ENCODE measurements around the gene ATP8A2. TPM values are rescaled to one million over a fixed set of nuclear protein-coding genes. Genes with fewer than 3 reads are reported as not detected.

Gene ATP8A2
- total RNA-seq, 1 donor from 2014 or later, result 3.4 TPM

GRCh38 chr13:25874907-25875306 is 503.1 kb downstream of the ATP8A2 start:
- Mint-ChIP-seq H3K9me3 (peaks cover 2% of the 10 kb centered on the region), H3K4me1 (peaks cover 29% of the 10 kb centered on the region), H3K27me3 (ENCODE audit: low read depth) (no peaks in the 10 kb centered on the region), H3K36me3 (ENCODE audit: low read depth) (no peaks in the 10 kb centered on the region), H3K27ac (ENCODE audit: unreplicated experiment) (peak overlapping the region; percentile 2), H3K4me3 (no peak overlapping the region)
- DNase-seq (ENCODE audit: low read depth, low spot score), result no peak
- no peak for TF ChIP-seq CTCF (conservative IDR thresholded peaks at IDR 0.05)

GRCh38 chr13:25876247-25876646 is 504.5 kb downstream of the ATP8A2 start:
- Mint-ChIP-seq H3K36me3 (ENCODE audit: low read depth) (no peaks in the 10 kb centered on the region), H3K9me3 (peaks cover 2% of the 10 kb centered on the region), H3K27ac (ENCODE audit: unreplicated experiment) (no peak overlapping the region), H3K4me3 (no peak overlapping the region), H3K27me3 (ENCODE audit: low read depth) (no peaks in the 10 kb centered on the region), H3K4me1 (peaks cover 25% of the 10 kb centered on the region)
- no peak for DNase-seq (ENCODE audit: low read depth, low spot score)
- TF ChIP-seq CTCF (conservative IDR thresholded peaks at IDR 0.05), result no peak

- Mint-ChIP-seq H3K27ac (ENCODE audit: unreplicated experiment) (no peak overlapping the region), H3K36me3 (ENCODE audit: low read depth) (no peaks in the 10 kb centered on the region), H3K9me3 (peaks cover 2% of the 10 kb centered on the region), H3K27me3 (ENCODE audit: low read depth) (peaks cover 2% of the 10 kb centered on the region), H3K4me3 (no peak overlapping the region), H3K4me1 (peaks cover 32% of the 10 kb centered on the region)
- DNase-seq (ENCODE audit: low read depth, low spot score), result no peak
- TF ChIP-seq CTCF (conservative IDR thresholded peaks at IDR 0.05), result no peak
These were observed 507.7 kb downstream of the ATP8A2 start for GRCh38 chr13:25879466-25879865.

- Mint-ChIP-seq H3K27me3 (ENCODE audit: low read depth) (peaks cover 2% of the 10 kb centered on the region), H3K27ac (ENCODE audit: unreplicated experiment) (no peak overlapping the region), H3K4me1 (peaks cover 30% of the 10 kb centered on the region), H3K9me3 (no peaks in the 10 kb centered on the region), H3K4me3 (peak overlapping the region; percentile 51), H3K36me3 (ENCODE audit: low read depth) (no peaks in the 10 kb centered on the region)
- TF ChIP-seq CTCF (conservative IDR thresholded peaks at IDR 0.05), result no peak
- DNase-seq (ENCODE audit: low read depth, low spot score), result no peak
These were observed 509.6 kb downstream of the ATP8A2 start for GRCh38 chr13:25881136-25881926.

GRCh38 chr13:25881971-25882451 is 510.2 kb downstream of the ATP8A2 start:
- peak overlapping the region; percentile 51 for H3K4me3 Mint-ChIP-seq
- no peak for TF ChIP-seq CTCF (conservative IDR thresholded peaks at IDR 0.05)
- H3K4me1 Mint-ChIP-seq, result peaks cover 30% of the 10 kb centered on the region
- no peak overlapping the region for H3K27ac Mint-ChIP-seq (ENCODE audit: unreplicated experiment)
- peak; percentile 6 for DNase-seq (ENCODE audit: low read depth, low spot score)
- no peaks in the 10 kb centered on the region for H3K36me3 Mint-ChIP-seq (ENCODE audit: low read depth)
- peaks cover 2% of the 10 kb centered on the region for H3K27me3 Mint-ChIP-seq (ENCODE audit: low read depth)
- H3K9me3 Mint-ChIP-seq, result no peaks in the 10 kb centered on the region
